SK-N-SH (cell line): ENCODE data around the gene CSNK1G2. TPM values are rescaled to one million over a fixed set of nuclear protein-coding genes. Genes with fewer than 3 reads are reported as not detected.

Experiments
- CTCF ChIA-PET: fragments of 300-600, 350-600 bp; formaldehyde crosslinking; extraction: SDS; loops from one replicate; lab custom pipeline; 2021; lab: Yijun Ruan, JAX
- POLR2A ChIA-PET: fragments of 350-600 bp; sonication (Branson Sonifier 250); formaldehyde crosslinking; extraction: SDS; loops from one replicate; lab custom pipeline; 2020; ENCODE audit warnings: antibody characterized with exemption, inconsistent platforms; lab: Yijun Ruan, JAX
- DNase-seq: peaks from one replicate; pipeline ENCODE4 v3.0.0; 2012
- H2AFZ ChIP-seq: fragments of 200-600 bp; sonication (generic); 2 replicates; pipeline ENCODE4 v1.8.1; 2016; ENCODE audit warnings: antibody characterized with exemption, mild to moderate bottlenecking, low read depth
- H3F3A ChIP-seq: fragments of 200-600 bp; sonication (generic); replicated peaks from 2 replicates; pipeline ENCODE3; 2016; ENCODE audit warnings: antibody characterized with exemption, mild to moderate bottlenecking; ENCODE audit not compliant: insufficient read depth
- H3K27ac ChIP-seq, 2 experiments: fragments of 200-500 bp in 1 of 2; fragments of 200-600 bp in 1 of 2; sonication (Bioruptor generic) in 1 of 2; sonication (generic), shearing (Covaris generic) in 1 of 2; 2 replicates each; pipeline versions ENCODE4 v1.5.1 to v1.6.1; 2014 to 2016; ENCODE audit warnings: low read depth in 2 of 2, inconsistent platforms in 1 of 2, low read length in 1 of 2, mild to moderate bottlenecking in 1 of 2, mixed read lengths in 1 of 2
- H3K27me3 ChIP-seq: fragments of 200-600 bp; sonication (generic), shearing (Covaris generic); 2 replicates; pipeline ENCODE4 v1.6.1; 2016; ENCODE audit warnings: mixed run types; ENCODE audit not compliant: insufficient read depth
- H3K36me3 ChIP-seq, 2 experiments: fragments of 200-500 bp in 1 of 2; fragments of 200-600 bp in 1 of 2; sonication (Bioruptor generic) in 1 of 2; sonication (generic) in 1 of 2; replicated peaks in 1 of 2; 2 replicates each; pipeline versions ENCODE3 to v1.5.1; 2014 to 2016; ENCODE audit warnings: low read length in 1 of 2, mild to moderate bottlenecking in 1 of 2; ENCODE audit not compliant: insufficient read depth in 2 of 2, control insufficient read depth in 1 of 2
- H3K4me1 ChIP-seq, 2 experiments: fragments of 200-500 bp in 1 of 2; fragments of 200-600 bp in 1 of 2; sonication (Bioruptor generic) in 1 of 2; sonication (generic), shearing (Covaris generic) in 1 of 2; 2 replicates each; pipeline versions ENCODE4 v1.5.1 to v1.6.1; 2014 to 2016; ENCODE audit warnings: low read depth in 1 of 2, low read length in 1 of 2, mixed run types in 1 of 2; ENCODE audit not compliant: insufficient read depth in 2 of 2, control insufficient read depth in 1 of 2
- H3K4me2 ChIP-seq: fragments of 200-600 bp; sonication (generic), shearing (Covaris generic); 2 replicates; pipeline ENCODE4 v1.6.1; 2017; ENCODE audit warnings: mixed run types
- H3K4me3 ChIP-seq, 2 experiments: fragments of 200-500 bp in 1 of 2; fragments of 200-600 bp in 1 of 2; sonication (Bioruptor generic) in 1 of 2; sonication (generic), shearing (Covaris generic) in 1 of 2; 2 replicates each; pipeline versions ENCODE4 v1.5.1 to v1.8.1; 2014 to 2016; ENCODE audit warnings: low read depth in 2 of 2, inconsistent platforms in 1 of 2, low read length in 1 of 2, mild to moderate bottlenecking in 1 of 2, mixed read lengths in 1 of 2, moderate library complexity in 1 of 2
- H3K79me2 ChIP-seq: fragments of 200-600 bp; sonication (generic); 2 replicates; pipeline ENCODE4 v1.8.1; 2017; ENCODE audit warnings: mild to moderate bottlenecking; ENCODE audit not compliant: insufficient read depth
- H3K9ac ChIP-seq: fragments of 200-600 bp; sonication (generic); 2 replicates; pipeline ENCODE4 v1.6.1; 2017; ENCODE audit warnings: mixed run types
- H3K9me2 ChIP-seq: fragments of 200-600 bp; sonication (generic); 2 replicates; pipeline ENCODE4 v1.6.1; 2017; ENCODE audit warnings: mixed run types
- H3K9me3 ChIP-seq: fragments of 200-600 bp; sonication (generic); 2 replicates; pipeline ENCODE4 v1.6.1; 2017; ENCODE audit warnings: mixed run types, mild to moderate bottlenecking, moderate library complexity
- H4K20me1 ChIP-seq: fragments of 200-600 bp; sonication (generic); 2 replicates; pipeline ENCODE4 v1.6.1; 2017; ENCODE audit warnings: mild to moderate bottlenecking, mixed run types; ENCODE audit not compliant: insufficient read depth
- CHD2 ChIP-seq: fragments of 150-350 bp; IDR thresholded peaks from 2 replicates; pipeline ENCODE4 v1.6.1; 2018; ENCODE audit warnings: low read length; ENCODE audit not compliant: partially characterized antibody
- FOXM1 ChIP-seq: IDR thresholded peaks from 2 replicates; pipeline ENCODE4 v1.4.0; 2012; ENCODE audit warnings: low read depth, mild to moderate bottlenecking
- JUND ChIP-seq: IDR thresholded peaks from 2 replicates; pipeline ENCODE4 v1.4.0; 2012
- RXRA ChIP-seq: IDR thresholded peaks from 2 replicates; pipeline ENCODE4 v1.4.0; 2012; ENCODE audit warnings: low read depth, mild to moderate bottlenecking, borderline replicate concordance
- SIN3A ChIP-seq: IDR thresholded peaks from 2 replicates; pipeline ENCODE4 v1.6.1; 2012; ENCODE audit warnings: low read depth, mild to moderate bottlenecking, low read length, moderate library complexity, borderline replicate concordance
- WGBS: methylation state at CpG from one replicate; pipeline ENCODE4 v1.1.6; 2017; ENCODE audit warnings: low lambda C conversion rate; 5-methylcytosine and 5-hydroxymethylcytosine counted together
- polyA plus RNA-seq, 3 experiments: library from polyadenylated mRNA; depleted of rRNA; stranded (reverse); fragments of >200 nt; gene quantifications; 2 replicates each; pipeline ENCODE4 v1.2.3, GENCODE V29; 2012
- TF ChIP-seq, protein P1 (sequence below): IDR thresholded peaks from 2 replicates; pipeline ENCODE4 v1.4.0; 2012; ENCODE audit warnings: low read depth, borderline replicate concordance
- TF ChIP-seq, protein P2 (sequence below): IDR thresholded peaks from 2 replicates; pipeline ENCODE4 v1.6.1; 2012; ENCODE audit warnings: mild to moderate bottlenecking, low read depth, low read length, moderate library complexity
- TF ChIP-seq, protein P3 (sequence below): fragments of 150-350 bp; IDR thresholded peaks from 2 replicates; pipeline ENCODE4 v1.6.1; 2017; ENCODE audit warnings: antibody characterized with exemption, low read length, low read depth, borderline replicate concordance

Gene CSNK1G2
- polyA plus RNA-seq, 1 of the 3 experiments (the other 2 are of a cell fraction) = 79.4 TPM

DNA sequence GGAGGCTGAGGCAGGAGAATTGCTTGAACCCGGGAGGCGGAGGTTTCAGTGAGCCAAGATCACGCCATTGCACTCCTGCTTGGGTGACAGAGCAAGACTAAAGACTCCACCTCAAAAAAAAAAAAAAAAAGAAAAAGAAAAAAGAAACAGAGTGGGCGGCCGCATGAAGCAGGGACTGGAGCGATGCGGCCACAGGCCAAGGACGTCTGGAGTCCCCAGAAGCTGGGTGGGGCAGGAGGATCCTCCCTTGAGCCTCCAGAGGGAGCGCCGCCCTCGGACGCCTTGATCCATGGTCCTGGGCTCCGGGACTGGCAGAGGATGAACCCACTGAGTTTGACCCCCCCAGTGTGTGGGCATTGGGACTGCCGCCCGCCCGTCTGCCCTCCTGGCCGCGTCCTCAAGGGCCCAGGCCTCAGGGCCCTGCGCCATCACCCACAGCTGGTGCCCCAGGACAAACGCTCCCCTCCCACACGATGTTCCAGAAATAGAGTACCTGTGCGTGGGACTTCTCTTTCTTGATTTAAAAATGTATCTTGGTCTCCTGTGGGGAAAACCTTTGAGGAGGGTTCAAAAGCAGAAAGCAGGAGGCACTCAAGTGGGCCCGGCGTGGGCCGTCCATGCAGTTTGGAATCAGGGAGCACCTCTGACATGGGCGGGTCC lies 59.0 kb downstream of the CSNK1G2 start:
- no peak overlapping the region for H3K9ac ChIP-seq
- peaks cover 12 to 18% of the 10 kb centered on the region in 2 experiments for H3K36me3 ChIP-seq
- H2AFZ ChIP-seq = no peak overlapping the region
- H3K79me2 ChIP-seq = peaks cover 35% of the 10 kb centered on the region
- H3K4me2 ChIP-seq = no peak overlapping the region
- CTCF ChIA-PET = interaction anchor here (0.7 kb wide), 1 partner anchor 121 kb away, joined by 3 read pairs; no protein-coding TSS in a partner anchor
- DNase-seq = no peak
- no peak for TF ChIP-seq JUND
- TF ChIP-seq, protein P1, sequence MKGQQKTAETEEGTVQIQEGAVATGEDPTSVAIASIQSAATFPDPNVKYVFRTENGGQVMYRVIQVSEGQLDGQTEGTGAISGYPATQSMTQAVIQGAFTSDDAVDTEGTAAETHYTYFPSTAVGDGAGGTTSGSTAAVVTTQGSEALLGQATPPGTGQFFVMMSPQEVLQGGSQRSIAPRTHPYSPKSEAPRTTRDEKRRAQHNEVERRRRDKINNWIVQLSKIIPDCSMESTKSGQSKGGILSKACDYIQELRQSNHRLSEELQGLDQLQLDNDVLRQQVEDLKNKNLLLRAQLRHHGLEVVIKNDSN = no peak
- TF ChIP-seq, protein P2, sequence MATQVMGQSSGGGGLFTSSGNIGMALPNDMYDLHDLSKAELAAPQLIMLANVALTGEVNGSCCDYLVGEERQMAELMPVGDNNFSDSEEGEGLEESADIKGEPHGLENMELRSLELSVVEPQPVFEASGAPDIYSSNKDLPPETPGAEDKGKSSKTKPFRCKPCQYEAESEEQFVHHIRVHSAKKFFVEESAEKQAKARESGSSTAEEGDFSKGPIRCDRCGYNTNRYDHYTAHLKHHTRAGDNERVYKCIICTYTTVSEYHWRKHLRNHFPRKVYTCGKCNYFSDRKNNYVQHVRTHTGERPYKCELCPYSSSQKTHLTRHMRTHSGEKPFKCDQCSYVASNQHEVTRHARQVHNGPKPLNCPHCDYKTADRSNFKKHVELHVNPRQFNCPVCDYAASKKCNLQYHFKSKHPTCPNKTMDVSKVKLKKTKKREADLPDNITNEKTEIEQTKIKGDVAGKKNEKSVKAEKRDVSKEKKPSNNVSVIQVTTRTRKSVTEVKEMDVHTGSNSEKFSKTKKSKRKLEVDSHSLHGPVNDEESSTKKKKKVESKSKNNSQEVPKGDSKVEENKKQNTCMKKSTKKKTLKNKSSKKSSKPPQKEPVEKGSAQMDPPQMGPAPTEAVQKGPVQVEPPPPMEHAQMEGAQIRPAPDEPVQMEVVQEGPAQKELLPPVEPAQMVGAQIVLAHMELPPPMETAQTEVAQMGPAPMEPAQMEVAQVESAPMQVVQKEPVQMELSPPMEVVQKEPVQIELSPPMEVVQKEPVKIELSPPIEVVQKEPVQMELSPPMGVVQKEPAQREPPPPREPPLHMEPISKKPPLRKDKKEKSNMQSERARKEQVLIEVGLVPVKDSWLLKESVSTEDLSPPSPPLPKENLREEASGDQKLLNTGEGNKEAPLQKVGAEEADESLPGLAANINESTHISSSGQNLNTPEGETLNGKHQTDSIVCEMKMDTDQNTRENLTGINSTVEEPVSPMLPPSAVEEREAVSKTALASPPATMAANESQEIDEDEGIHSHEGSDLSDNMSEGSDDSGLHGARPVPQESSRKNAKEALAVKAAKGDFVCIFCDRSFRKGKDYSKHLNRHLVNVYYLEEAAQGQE = no peak
- no peaks in the 10 kb centered on the region for H3K4me1 ChIP-seq
- POLR2A ChIA-PET = no interaction called here
- H3K9me2 ChIP-seq = no peaks in the 10 kb centered on the region
- H3K4me3 ChIP-seq = no peak overlapping the region
- H4K20me1 ChIP-seq = peaks cover 5% of the 10 kb centered on the region; the same call in 1 of the 2 replicates
- H3F3A ChIP-seq = peaks cover 3% of the 10 kb centered on the region
- H3K27me3 ChIP-seq = no peaks in the 10 kb centered on the region
- no peaks in the 10 kb centered on the region for H3K9me3 ChIP-seq
- 93% methylated on average over 21 of the region's 26 CpGs for WGBS
- H3K27ac ChIP-seq = no peak overlapping the region

DNA sequence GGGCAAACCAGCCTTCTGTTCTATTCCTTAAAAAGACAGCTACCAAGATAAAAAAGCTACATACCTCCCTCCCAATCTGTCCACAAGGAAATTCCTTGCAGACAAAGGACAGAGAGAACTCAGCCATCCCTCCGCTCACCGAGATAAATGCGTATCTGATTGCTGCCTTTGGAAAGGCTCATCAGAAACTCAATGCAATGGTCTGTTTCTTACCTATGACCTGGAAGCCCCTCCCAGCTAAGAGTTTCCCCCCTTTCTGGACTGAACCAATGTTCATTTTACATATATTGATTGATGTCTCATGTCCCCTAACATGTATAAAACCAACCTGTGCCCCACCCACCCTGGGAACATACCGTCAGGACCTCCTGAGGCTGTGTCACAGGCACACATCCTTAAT lies 62.9 kb downstream of the CSNK1G2 start:
- Histone ChIP-seq H3K27ac (no peak overlapping the region), H3K9me2 (no peaks in the 10 kb centered on the region), H3K4me3 (no peak overlapping the region), H3K79me2 (peaks cover 74% of the 10 kb centered on the region), H3K4me2 (no peak overlapping the region), H3K9ac (no peak overlapping the region), H4K20me1 (peaks cover 21% of the 10 kb centered on the region), H3K27me3 (no peaks in the 10 kb centered on the region), H2AFZ (no peak overlapping the region), H3K36me3 (peaks cover 3 to 5% of the 10 kb centered on the region in 2 experiments), H3F3A (peaks cover 4% of the 10 kb centered on the region), H3K4me1 (no peaks in the 10 kb centered on the region), H3K9me3 (no peaks in the 10 kb centered on the region)
- 90% methylated on average over 4 of the region's 4 CpGs for WGBS
- ChIA-PET CTCF (no interaction called here), POLR2A (no interaction called here)
- no peak for DNase-seq
- no peak for TF ChIP-seq CHD2
- TF ChIP-seq, protein P3, sequence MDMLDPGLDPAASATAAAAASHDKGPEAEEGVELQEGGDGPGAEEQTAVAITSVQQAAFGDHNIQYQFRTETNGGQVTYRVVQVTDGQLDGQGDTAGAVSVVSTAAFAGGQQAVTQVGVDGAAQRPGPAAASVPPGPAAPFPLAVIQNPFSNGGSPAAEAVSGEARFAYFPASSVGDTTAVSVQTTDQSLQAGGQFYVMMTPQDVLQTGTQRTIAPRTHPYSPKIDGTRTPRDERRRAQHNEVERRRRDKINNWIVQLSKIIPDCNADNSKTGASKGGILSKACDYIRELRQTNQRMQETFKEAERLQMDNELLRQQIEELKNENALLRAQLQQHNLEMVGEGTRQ = no peak
- TF ChIP-seq FOXM1 = no peak
- no peak for TF ChIP-seq JUND
- TF ChIP-seq, protein P2 = no peak
- TF ChIP-seq SIN3A = no peak
- TF ChIP-seq RXRA = no peak
